ENCODE results near the gene CBX2.

- TF ChIP-seq POLR2A (IDR thresholded peaks at IDR 0.05), result no peak
- peak; percentile 68 to 96 (median 88) for TF ChIP-seq CTCF (IDR thresholded peaks at IDR 0.05)
Observed at GRCh38 chr17:79741751-79742588, 36.0 kb upstream of the CBX2 start.
